ENCODE data around the gene NDOR1.
"Not testable (repeated sequence)": the region's sequence is repeated elsewhere in the genome, so short reads cannot be mapped to it uniquely, and the experiment has no call there.

NDOR1 gene

GRCh38 chr9:137233143-137233980 lies 27.9 kb downstream of the NDOR1 start:
- DNase-seq: no peak

GRCh38 chr9:137234055-137234697 lies 28.7 kb downstream of the NDOR1 start:
- no peak for DNase-seq

GRCh38 chr9:137234758-137235423 lies 29.4 kb downstream of the NDOR1 start:
- no peak for DNase-seq

- DNase-seq: no peak
These were observed 30.1 kb downstream of the NDOR1 start for GRCh38 chr9:137235424-137236237.

DNA sequence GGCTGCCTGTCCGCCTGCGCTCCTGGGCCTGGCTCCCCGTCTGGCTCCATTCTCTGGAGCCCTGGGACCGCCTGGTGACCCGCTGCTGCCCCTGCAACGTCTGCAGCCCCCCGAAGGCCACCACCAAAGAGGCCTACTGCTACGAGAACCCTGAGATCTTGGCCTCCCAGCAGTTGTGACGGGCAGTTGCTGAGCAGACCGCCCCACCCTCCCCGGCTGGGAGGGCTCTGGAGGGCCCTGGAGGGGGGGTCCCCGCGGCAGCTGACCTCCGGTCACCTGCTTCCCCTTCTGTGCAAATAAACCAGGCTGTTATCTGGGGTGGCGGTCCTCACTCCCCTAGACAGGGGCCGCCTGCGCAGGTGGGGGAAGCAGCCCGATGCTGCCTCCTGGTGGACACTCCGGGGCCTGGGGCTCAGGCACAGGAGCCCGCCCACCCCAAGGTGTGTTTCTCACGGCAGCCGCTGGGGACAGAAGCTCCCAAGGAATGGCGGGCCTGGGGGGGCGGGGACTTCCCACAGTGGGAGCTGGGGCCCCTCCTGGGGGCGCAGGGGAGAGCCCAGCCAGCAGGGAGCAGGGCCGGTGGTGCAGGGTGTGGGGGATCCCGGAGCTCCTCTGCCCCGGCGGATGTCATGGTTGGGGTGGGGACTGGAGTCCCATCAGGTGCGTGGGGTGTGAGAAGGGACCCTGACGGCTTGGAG lies 30.9 kb downstream of the NDOR1 start:
- DNase-seq: peak; percentile 95

GRCh38 chr9:137236936-137237421 lies 31.5 kb downstream of the NDOR1 start:
- DNase-seq: no peak

DNA sequence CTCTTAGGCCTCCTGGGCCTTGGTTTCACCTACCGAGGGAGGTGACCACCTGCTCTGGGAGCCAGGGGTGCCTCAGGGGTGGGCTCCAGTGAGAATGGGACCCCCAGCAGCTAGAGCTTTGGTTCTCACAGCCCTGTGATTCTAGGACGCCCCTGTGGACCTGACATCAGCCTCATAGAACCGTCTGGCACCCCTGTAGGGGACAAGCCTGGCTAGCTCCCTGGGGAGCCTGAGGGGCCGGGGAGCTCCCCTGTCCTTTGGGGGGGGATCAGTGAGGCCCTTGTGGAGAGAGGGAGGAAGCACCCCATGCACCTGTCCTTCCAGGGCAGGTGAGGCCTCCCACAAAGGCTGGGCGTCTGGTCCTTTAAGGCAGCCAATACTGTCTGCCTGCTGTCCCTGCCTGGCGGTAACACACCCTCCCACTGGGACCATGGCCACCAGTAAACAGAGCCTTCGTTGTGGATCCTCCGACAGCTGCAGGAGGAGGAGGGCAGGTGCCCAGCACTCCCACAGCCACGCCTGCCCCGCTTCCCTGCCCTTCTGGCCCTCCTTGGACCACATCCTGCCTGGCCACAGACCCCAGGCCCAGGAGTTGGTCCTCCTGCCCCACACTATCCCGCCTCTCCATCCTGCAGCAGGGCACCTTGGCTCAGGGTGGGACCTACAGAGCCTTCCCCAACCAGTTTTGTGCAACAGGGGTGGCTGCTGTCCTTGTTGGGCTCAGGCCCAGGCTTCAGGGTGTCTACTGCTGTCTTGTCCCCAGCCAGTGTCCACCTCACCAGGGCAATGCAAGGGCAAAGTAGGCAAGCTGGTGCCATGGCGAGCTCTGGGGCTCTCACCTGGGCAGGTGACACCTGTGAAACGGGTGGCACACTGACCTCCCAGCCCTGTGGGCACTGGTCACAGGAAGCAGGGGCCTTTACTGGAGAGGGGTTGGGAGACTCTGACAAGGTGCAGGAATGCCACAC lies 32.5 kb downstream of the NDOR1 start:
- no peak for DNase-seq

DNA sequence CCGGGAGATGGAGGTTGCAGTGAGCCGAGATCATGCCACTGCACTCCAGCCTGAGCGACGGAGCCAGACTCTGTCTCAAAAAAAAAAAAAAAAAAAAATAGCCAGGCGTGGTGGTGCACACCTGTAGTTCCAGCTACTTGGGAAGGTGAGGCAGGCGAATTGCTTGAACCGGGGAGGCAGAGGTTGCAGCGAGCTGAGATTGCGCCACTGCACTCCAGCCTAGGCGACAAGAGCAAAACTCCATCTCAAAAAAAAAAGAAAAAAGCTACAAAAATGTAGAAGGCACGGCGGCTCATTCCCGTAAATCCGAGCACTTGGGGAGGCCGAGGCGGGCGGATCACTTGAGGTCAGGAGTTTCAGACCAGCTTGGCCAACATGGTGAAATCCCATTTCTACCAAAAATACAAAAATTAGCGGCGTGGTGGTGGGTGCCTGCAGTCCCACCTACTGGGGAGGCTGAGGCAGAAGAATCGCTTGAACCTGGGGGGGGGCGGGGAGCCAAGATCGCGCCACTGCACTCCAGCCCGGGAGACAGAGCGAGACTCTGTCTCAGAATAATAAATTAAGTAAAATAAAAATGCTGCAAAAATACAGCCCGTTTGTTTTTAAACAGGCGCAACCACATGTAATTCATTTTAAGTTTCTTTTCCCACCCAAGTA lies 34.2 kb downstream of the NDOR1 start:
- not testable (repeated sequence) for DNase-seq

DNA sequence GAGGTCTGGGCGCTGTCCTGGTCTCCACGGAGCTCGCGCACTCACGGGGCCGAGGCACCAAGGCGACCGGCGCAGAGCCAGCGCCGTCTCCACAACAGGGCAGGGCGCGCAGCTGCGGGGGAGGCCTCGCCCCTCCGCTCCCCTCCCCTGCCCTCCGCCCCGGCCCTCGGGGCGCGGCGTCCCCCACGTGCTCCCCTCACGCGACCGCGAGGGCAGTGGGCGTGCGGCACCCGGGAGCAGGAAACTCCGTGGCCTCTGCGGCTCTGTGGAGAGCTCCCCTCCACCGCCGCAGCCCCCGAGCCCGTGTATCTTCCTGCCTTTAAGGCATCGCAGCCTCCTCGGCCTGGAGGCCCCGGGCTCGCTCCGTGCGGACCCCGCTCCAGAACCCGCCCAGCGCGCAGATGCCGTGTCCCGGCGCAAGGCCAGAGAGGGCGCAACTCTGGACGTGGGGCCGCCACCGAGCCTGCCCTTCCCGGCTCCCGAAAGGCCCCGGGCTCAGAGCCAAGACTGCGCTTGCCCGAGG lies 34.9 kb downstream of the NDOR1 start:
- DNase-seq: peak in 1 of 2 experiments; percentile 71

DNA sequence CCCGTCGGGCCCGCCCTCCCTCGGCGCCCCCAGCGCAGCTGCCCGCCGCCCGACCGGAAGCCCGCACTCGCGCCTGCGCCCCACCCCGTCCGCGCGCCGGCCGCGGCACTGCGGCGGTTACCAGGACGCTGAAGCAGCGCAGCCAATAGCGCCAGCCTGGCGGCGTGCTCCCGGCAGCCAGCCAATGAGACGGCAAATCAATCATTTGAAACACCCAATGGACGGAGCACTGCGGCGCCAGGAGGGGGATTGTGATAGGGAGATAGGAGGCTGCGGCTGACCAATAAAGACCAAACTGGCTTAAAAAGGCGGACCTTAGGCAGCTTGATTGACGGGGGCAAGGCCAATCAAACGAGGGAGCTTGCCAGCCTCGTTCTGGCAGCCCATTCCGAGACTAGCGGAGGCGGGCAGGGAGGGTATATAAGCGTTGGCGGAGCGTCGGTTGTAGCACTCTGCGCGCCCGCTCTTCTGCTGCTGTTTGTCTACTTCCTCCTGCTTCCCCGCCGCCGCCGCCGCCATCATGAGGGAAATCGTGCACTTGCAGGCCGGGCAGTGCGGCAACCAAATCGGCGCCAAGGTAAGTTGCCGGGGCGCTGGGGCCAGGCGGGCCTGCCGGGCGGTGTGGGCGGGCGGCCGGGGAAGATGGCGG lies 35.5 kb downstream of the NDOR1 start, which contains the start of gene TUBB4B:
Gene TUBB4B (plus strand): TSS at position 447 of the 649 bp plus-strand sequence. CDS start 74 bp downstream, at position 521.
- peak; percentile 95 to 97 for DNase-seq

GRCh38 chr9:137241490-137242268 lies 36.2 kb downstream of the NDOR1 start:
- DNase-seq: peak; percentile 62 to 68

DNA sequence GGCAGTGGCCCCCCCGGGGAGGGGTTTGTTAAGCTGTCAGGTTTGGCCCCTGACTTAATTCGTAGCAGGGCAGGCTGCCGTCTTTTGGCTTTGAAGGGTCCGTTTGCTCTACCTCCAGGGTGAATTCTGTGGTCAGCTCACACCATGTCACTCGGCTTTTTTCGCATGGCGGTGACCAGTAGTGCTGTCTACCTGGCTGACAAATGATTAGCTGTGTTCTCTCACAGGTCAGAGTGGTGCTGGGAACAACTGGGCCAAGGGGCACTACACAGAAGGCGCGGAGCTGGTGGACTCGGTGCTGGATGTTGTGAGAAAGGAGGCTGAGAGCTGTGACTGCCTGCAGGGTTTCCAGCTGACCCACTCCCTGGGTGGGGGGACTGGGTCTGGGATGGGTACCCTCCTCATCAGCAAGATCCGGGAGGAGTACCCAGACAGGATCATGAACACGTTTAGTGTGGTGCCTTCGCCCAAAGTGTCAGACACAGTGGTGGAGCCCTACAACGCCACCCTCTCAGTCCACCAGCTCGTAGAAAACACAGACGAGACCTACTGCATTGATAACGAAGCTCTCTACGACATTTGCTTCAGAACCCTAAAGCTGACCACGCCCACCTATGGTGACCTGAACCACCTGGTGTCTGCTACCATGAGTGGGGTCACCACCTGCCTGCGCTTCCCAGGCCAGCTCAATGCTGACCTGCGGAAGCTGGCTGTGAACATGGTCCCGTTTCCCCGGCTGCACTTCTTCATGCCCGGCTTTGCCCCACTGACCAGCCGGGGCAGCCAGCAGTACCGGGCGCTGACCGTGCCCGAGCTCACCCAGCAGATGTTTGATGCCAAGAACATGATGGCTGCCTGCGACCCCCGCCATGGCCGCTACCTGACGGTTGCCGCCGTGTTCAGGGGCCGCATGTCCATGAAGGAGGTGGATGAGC lies 37.0 kb downstream of the NDOR1 start:
- no peak for DNase-seq

DNA sequence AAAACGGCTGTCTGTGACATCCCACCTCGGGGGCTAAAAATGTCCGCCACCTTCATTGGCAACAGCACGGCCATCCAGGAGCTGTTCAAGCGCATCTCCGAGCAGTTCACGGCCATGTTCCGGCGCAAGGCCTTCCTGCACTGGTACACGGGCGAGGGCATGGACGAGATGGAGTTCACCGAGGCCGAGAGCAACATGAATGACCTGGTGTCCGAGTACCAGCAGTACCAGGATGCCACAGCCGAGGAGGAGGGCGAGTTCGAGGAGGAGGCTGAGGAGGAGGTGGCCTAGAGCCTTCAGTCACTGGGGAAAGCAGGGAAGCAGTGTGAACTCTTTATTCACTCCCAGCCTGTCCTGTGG lies 37.7 kb downstream of the NDOR1 start:
- DNase-seq: not testable (repeated sequence)

DNA sequence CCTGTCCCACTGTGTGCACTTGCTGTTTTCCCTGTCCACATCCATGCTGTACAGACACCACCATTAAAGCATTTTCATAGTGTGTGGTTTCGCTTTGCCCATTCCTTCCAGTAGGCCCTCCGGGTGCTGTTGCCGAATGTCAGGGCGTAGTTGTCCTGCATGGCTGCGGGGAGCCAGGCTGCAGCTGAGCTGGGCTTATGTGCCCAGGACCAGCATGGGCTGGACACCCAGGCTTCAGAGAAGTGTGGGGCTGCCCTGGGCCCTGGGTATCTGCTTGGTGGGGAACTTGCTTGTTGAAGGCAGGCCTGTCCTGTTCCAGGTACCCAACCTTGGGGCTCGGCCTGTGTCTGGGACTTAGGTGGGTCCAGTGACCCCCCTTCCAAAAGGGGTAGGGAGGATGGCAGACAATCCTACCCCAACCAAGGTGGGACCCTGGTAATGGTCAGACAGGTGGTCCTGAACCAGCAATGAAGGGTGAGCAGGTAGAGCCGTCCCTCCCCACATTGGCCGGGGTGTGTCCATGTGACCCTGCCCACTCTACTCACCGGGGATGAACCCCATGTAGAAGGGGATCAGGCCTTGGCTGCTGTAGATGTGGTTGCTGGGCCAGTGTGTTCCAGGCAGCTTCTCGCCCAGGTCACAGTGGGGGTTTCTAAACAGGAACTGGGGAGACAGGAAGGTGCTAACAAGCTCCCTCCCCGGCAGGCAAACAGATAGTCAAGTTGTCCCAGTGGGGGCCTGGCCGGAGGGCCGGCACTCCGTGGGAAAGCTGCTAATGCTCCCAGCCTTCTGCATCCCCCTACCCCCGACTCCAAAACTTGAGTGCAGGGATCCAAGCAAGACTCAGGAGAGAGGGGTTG lies 38.4 kb downstream of the NDOR1 start:
- DNase-seq: peak in 1 of 2 experiments; percentile 43

DNA sequence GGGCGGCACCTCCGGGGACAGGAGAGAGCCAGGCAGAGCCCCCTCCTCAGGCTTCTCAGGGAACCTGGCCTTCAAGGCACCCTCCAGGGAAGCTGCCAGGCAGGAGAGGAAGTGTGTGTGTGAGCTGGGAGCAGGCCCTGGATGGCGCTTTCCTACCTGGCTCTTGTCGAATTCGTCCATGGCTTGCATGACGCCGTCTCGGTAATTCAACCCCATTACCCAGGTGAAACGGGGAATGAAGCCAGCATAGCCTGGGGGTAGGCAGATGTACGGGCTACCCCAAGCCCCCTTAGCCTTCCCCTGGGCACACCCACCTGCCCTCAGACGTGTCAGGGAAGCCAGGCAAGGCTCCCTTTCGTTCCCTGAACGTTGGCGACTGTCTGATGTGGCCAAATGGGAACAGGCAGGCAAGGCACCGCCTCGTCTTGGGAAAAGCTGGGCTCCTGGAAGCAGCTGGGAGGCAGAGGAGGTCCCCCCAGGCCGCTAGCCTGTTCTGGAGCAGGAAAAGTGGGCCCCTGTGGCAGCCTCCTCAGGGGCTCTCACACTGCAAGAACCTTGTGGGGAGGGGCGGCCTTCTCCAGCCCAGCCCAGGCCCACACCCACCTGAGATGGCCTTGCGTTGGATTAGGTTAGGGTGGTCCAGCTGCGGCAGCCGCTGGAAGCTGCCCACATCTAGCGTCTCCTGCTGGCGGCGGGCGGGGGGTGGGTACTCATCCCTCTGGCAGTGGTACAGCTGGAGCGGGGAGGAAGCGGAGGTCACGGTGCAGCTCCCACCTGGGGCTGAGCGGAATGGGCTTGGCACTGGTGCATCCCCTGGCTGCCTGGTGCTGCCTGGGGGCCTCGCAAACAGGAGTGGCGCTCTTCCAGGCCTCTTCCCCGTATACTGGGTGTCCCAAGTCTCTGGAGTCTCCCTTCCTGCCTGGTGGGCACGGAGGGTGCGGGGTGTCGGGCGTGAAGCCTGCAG lies 39.3 kb downstream of the NDOR1 start:
- DNase-seq: no peak

Measured in activated CD4-positive, alpha-beta T cell treated with anti-CD3 and anti-CD28 coated beads, Interleukin-2, amount 50 U/mL, for 48 hours (primary cell).